Measurements from ENCODE around the gene MANEA.
"Not testable (repeated sequence)": the region's sequence is repeated elsewhere in the genome, so short reads cannot be mapped to it uniquely, and the experiment has no call there.

The MANEA gene

DNA sequence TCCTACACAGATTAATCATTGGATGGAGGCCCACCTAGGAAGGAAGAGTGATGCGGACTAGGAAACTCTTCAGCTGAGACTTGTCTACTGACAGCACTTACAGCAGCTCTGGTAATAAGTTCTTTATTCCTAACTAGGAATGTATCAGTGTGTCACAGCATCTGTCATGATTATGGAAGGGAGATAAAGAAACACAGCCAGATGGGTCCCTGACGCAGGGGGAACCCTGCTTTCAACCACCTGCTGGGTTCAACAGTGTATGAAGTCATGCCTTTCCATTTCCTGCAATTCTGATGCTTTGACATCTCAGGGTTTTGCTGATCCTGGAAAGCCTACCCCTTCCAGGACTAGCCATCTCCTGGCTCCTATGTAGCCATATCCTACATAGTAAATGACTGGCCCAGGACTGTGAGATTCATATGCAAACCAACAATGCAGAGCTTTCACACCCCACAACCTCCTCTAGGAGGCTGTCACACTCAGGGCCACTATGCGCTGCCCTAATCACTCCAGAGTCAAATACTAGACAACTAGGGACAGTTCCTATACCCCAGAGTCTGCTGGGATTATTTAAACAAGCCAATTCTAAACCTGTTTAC is 29.0 kb upstream of the MANEA start:
- H3K9ac ChIP-seq: no peak overlapping the region
- no peak overlapping the region for H3K4me2 ChIP-seq
- H4K20me1 ChIP-seq: no peaks in the 10 kb centered on the region
- no peak overlapping the region for H3K27ac ChIP-seq
- no peak overlapping the region for H3K4me3 ChIP-seq
- no peaks in the 10 kb centered on the region for H3K4me1 ChIP-seq
- TF ChIP-seq Cebpa-rat (IDR thresholded peaks at IDR 0.05): no peak
- no peaks in the 10 kb centered on the region for H3K27me3 ChIP-seq
- no peaks in the 10 kb centered on the region for H3K36me3 ChIP-seq
- no peaks in the 10 kb centered on the region for H3K9me3 ChIP-seq

DNA sequence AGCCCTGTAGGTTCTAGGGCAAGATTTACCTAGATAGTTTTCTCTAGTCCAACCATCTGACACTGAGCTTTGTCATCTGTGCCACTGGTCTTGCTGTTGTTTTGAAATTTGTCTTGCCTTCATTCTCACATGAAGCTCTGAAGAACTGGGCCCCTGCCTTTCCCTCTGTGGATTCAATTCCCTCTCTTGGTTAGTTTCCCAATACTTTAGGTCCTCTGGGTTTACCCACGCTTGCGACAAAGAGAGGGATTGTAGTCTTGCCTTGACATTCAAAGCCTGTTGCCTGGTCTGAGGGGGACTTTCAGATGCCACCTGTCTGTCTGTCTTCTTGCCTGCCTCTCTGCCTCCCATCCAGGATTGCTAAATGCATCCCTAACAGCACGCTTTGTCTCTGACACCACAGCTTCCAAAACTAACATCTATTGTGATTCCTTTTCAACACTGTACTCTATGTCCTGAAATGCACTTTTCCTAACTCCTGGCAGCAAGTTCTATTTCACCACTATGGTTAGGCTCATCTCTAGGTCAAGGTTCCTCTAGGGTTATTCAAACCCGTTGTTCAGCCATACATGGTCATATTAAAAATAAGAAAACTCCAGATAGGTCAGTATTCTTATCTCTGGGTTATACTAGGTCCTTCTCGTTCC is 25.5 kb upstream of the MANEA start:
- H3K9me3 ChIP-seq: no peaks in the 10 kb centered on the region
- no peak overlapping the region for H3K9ac ChIP-seq
- no peaks in the 10 kb centered on the region for H3K4me1 ChIP-seq
- no peak overlapping the region for H3K4me2 ChIP-seq
- H4K20me1 ChIP-seq: no peaks in the 10 kb centered on the region
- no peak for TF ChIP-seq Cebpa-rat (IDR thresholded peaks at IDR 0.05)
- H3K27ac ChIP-seq: no peak overlapping the region
- H3K4me3 ChIP-seq: no peak overlapping the region
- no peaks in the 10 kb centered on the region for H3K36me3 ChIP-seq
- H3K27me3 ChIP-seq: no peaks in the 10 kb centered on the region

GRCh38 chr6:95553880-95554279 is 23.5 kb upstream of the MANEA start:
- Histone ChIP-seq H3K4me1 (no peaks in the 10 kb centered on the region), H3K9me3 (no peaks in the 10 kb centered on the region), H3K9ac (no peak overlapping the region), H3K27ac (no peak overlapping the region), H4K20me1 (no peaks in the 10 kb centered on the region), H3K27me3 (no peaks in the 10 kb centered on the region), H3K4me2 (no peak overlapping the region), H3K4me3 (no peak overlapping the region), H3K36me3 (no peaks in the 10 kb centered on the region)
- TF ChIP-seq Cebpa-rat (IDR thresholded peaks at IDR 0.05): no peak

GRCh38 chr6:95560956-95561355 is 16.4 kb upstream of the MANEA start:
- not testable (repeated sequence) for H3K27me3 ChIP-seq, H3K4me3 ChIP-seq, H3K27ac ChIP-seq, H3K4me1 ChIP-seq, H3K36me3 ChIP-seq, H3K4me2 ChIP-seq, H3K9ac ChIP-seq, H4K20me1 ChIP-seq, H3K9me3 ChIP-seq

- Histone ChIP-seq H3K9me3 (no peaks in the 10 kb centered on the region), H3K27ac (no peak overlapping the region), H3K4me3 (no peak overlapping the region), H3K4me1 (peaks cover 8% of the 10 kb centered on the region), H3K36me3 (no peaks in the 10 kb centered on the region), H4K20me1 (peaks cover 13% of the 10 kb centered on the region; the same call in 1 of the 2 replicates), H3K27me3 (no peaks in the 10 kb centered on the region), H3K9ac (no peak overlapping the region), H3K4me2 (no peak overlapping the region)
- no peak for TF ChIP-seq Cebpa-rat (IDR thresholded peaks at IDR 0.05)
Measured at GRCh38 chr6:95569560-95569959, 7.8 kb upstream of the MANEA start.

GRCh38 chr6:95572098-95572497 is 5.2 kb upstream of the MANEA start:
- H3K27ac ChIP-seq: no peak overlapping the region
- 0 out of 2 replicates have a peak overlapping the region, but pooled peaks have one; percentile 3 for H3K4me2 ChIP-seq
- H3K9me3 ChIP-seq: no peaks in the 10 kb centered on the region
- H3K27me3 ChIP-seq: no peaks in the 10 kb centered on the region
- TF ChIP-seq Cebpa-rat (IDR thresholded peaks at IDR 0.05): no peak
- peaks cover 13% of the 10 kb centered on the region; the same call in 1 of the 2 replicates for H4K20me1 ChIP-seq
- peaks cover 21% of the 10 kb centered on the region for H3K4me1 ChIP-seq
- H3K4me3 ChIP-seq: no peak overlapping the region
- no peak overlapping the region for H3K9ac ChIP-seq
- no peaks in the 10 kb centered on the region for H3K36me3 ChIP-seq

- Histone ChIP-seq H3K9ac (no peak overlapping the region), H3K36me3 (no peaks in the 10 kb centered on the region), H3K4me1 (peaks cover 38% of the 10 kb centered on the region), H3K9me3 (no peaks in the 10 kb centered on the region), H3K4me3 (no peak overlapping the region), H3K27me3 (no peaks in the 10 kb centered on the region), H4K20me1 (peaks cover 13% of the 10 kb centered on the region; the same call in 1 of the 2 replicates), H3K4me2 (peak overlapping the region; percentile 69), H3K27ac (no peak overlapping the region)
- no peak for TF ChIP-seq Cebpa-rat (IDR thresholded peaks at IDR 0.05)
Measured at GRCh38 chr6:95574811-95575210, 2.5 kb upstream of the MANEA start.

DNA sequence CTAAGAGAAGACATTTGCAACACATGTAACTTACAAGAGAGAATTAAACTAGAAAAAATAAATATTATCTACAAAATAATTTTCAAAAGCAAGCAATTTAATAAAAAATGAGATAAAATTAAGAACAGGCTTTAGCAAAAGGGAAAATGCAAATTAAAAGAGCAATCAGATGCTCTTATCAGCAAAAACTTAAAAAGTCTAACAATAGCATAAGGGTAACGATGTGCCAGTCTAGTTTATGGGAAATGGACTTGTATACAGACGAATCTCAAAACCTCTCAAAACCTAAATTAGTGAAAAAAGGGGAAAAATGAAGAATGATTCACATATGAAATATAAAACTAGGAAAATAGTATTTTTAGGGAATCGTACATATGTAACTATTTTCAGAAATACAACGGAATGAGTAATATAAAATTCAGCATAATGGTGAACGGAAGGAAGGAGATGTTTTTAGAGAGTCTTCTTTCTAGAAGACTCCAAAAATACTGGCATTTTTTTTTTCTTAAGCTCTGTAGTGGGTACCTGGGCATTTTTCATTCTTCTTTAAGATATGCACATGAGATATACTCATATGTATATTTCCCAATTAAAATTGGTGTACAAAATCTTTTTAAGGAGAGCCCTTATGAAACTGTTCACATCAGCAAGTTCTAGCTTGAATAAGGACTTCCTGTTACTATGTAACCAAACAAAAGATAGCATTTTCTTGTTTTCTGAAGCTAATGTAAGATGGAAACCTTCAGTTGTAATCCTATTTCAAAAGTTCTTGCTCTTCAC is 927 bp upstream of the MANEA start:
- H3K9ac ChIP-seq: peak overlapping the region; percentile 85
- peaks cover 11% of the 10 kb centered on the region; the same call in 1 of the 2 replicates for H4K20me1 ChIP-seq
- no peaks in the 10 kb centered on the region for H3K36me3 ChIP-seq
- peak overlapping the region; percentile 69 for H3K4me2 ChIP-seq
- H3K9me3 ChIP-seq: no peaks in the 10 kb centered on the region
- H3K4me1 ChIP-seq: peaks cover 40% of the 10 kb centered on the region
- peak overlapping the region; percentile 70 for H3K4me3 ChIP-seq
- no peaks in the 10 kb centered on the region for H3K27me3 ChIP-seq
- no peak for TF ChIP-seq Cebpa-rat (IDR thresholded peaks at IDR 0.05)
- peak overlapping the region; percentile 80 for H3K27ac ChIP-seq

- Histone ChIP-seq H3K9me3 (no peaks in the 10 kb centered on the region), H3K27ac (peak overlapping the region; percentile 80), H4K20me1 (peaks cover 6% of the 10 kb centered on the region; the same call in 1 of the 2 replicates), H3K27me3 (no peaks in the 10 kb centered on the region), H3K9ac (peak overlapping the region; percentile 85), H3K36me3 (no peaks in the 10 kb centered on the region), H3K4me1 (peaks cover 40% of the 10 kb centered on the region), H3K4me3 (peak overlapping the region; percentile 70), H3K4me2 (peak overlapping the region; percentile 69)
- no peak for TF ChIP-seq Cebpa-rat (IDR thresholded peaks at IDR 0.05)
Measured at GRCh38 chr6:95576998-95577303, 384 bp upstream of the MANEA start.

GRCh38 chr6:95578106-95578410 is 723 bp downstream of the MANEA start:
- Histone ChIP-seq H4K20me1 (no peaks in the 10 kb centered on the region), H3K27me3 (no peaks in the 10 kb centered on the region), H3K9ac (peak overlapping the region; percentile 85), H3K4me3 (peak overlapping the region; percentile 70), H3K9me3 (0 out of 2 replicates have a peak, but pooled peaks cover 3% of the 10 kb centered on the region), H3K36me3 (peaks cover 6% of the 10 kb centered on the region), H3K27ac (peak overlapping the region; percentile 82), H3K4me2 (peak overlapping the region; percentile 92), H3K4me1 (peaks cover 33% of the 10 kb centered on the region)
- no peak for TF ChIP-seq Cebpa-rat (IDR thresholded peaks at IDR 0.05)
